ENCODE measurements around the gene PRRT2.

GRCh38 chr16:29843931-29844330 is 31.9 kb downstream of the PRRT2 start:
- TF ChIP-seq CTCF (conservative IDR thresholded peaks at IDR 0.05; ENCODE audit: low read depth in 2 of 2) (no peak), REST (IDR thresholded peaks at IDR 0.05; ENCODE audit: unreplicated experiment) (no peak), CREB1 (CRISPR knock-in tag; IDR thresholded peaks at IDR 0.05; ENCODE audit: low read depth) (no peak), EZH2 (IDR thresholded peaks at IDR 0.05; ENCODE audit: low read depth, unreplicated experiment) (no peak), POLR2AphosphoS5 (IDR thresholded peaks at IDR 0.05; ENCODE audit: low read depth) (no peak), STAT1 (IDR thresholded peaks at IDR 0.05; ENCODE audit: unreplicated experiment) (no peak), EZH2phosphoT487 (IDR thresholded peaks at IDR 0.05; ENCODE audit: unreplicated experiment) (no peak), NANOG (IDR thresholded peaks at IDR 0.05; ENCODE audit: borderline replicate concordance) (no peak), ZNF114 (CRISPR knock-in tag; IDR thresholded peaks at IDR 0.05) (no peak)

All from GM23338 (cell line).